ENCODE data around the gene MRPL20. TPM values are rescaled to one million over a fixed set of nuclear protein-coding genes. Genes with fewer than 3 reads are reported as not detected.
"Not testable (repeated sequence)": the region's sequence is repeated elsewhere in the genome, so short reads cannot be mapped to it uniquely, and the experiment has no call there.

The MRPL20 gene
- total RNA-seq, 1 experiment from 2014 or later = 110 TPM

DNA sequence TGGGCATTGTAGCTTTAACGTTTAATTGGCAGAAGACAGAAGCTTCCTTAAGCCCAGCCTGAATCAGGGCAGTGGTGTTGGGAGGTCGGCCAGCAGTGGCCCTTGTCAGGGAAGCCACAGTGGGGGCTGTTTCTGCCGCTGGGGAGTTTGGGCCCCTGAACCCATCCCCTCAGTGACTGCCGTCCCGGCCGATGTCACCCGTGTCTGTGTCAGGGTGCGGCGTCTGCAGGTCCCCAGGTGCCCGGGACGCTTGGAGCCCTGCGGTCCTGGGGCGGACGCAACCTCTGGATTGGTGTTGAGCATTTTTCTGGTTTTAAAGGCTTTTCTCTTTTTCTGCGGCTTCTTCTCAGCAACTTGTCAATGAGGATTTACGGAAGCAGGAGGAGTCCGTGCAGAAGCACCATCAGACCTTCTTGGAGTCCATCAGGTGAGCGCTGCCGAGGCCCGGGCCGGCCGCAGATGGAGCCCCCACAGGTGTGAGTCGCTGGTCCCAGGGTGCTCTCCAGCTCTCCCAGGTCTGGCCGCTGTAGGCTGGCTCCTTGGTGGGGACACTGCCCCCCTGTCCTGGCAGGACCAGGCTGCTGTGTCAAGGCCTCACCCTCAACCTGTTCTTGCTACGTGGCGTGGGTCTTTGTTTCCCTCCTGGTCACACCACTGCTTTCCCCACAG, 44.7 kb upstream of the MRPL20 start:
- no TSS peak for BruUV-seq (replicated peaks)
- intact Hi-C loops (cut with micrococcal nuclease; ENCODE audit: unreplicated experiment) = no loop called here
- no peaks in the 10 kb centered on the region for H3K9me3 Mint-ChIP-seq (ENCODE audit: unreplicated experiment)

DNA sequence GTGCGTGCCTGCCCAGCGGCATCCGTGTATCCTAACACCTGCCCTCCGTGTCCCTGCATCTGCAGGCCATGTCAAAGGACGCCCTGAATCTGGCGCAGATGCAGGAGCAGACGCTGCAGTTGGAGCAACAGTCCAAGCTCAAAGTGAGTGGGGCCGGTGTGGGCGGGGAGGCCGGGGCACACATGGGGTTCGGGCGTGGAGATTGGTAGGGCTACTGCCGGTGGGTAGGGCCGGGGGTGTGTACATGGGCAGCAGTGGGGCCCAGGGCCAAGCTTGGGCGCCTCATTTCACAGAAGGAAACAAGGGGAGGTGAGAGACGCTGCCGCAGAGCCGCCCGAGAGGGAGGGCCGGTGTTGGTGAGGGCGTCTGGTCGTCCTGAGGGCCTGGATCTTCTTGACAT, 43.5 kb upstream of the MRPL20 start:
- H3K4me3 ChIP-seq (ENCODE audit: low read depth, low read length); H3K36me3 Mint-ChIP-seq (ENCODE audit: insufficient read depth, unreplicated experiment); H3K9me3 Mint-ChIP-seq (ENCODE audit: unreplicated experiment); H3K27me3 Mint-ChIP-seq (ENCODE audit: insufficient read depth, unreplicated experiment); intact Hi-C loops (cut with micrococcal nuclease; ENCODE audit: unreplicated experiment); CTCF ChIA-PET; H3K4me1 Mint-ChIP-seq (ENCODE audit: low read depth, unreplicated experiment); H3K4me1 ChIP-seq; H3K4me3 Mint-ChIP-seq (ENCODE audit: unreplicated experiment); POLR2A ChIA-PET; DNase-seq; BruUV-seq (replicated peaks); H3K27ac Mint-ChIP-seq (ENCODE audit: unreplicated experiment); H3K27me3 ChIP-seq (replicated peaks; ENCODE audit: control insufficient read depth, insufficient read depth, low read length); H3K9me3 ChIP-seq; H3K36me3 ChIP-seq (ENCODE audit: control insufficient read depth, insufficient read depth, low read length): not testable (repeated sequence)

More for the DNA sequence above, 44.7 kb upstream of the MRPL20 start:
- POLR2A ChIA-PET = no interaction called here
- no peaks in the 10 kb centered on the region for H3K36me3 Mint-ChIP-seq (ENCODE audit: insufficient read depth, unreplicated experiment)
- CTCF ChIA-PET = no interaction called here
- no peaks in the 10 kb centered on the region for H3K4me1 ChIP-seq
- TF ChIP-seq, protein P1, sequence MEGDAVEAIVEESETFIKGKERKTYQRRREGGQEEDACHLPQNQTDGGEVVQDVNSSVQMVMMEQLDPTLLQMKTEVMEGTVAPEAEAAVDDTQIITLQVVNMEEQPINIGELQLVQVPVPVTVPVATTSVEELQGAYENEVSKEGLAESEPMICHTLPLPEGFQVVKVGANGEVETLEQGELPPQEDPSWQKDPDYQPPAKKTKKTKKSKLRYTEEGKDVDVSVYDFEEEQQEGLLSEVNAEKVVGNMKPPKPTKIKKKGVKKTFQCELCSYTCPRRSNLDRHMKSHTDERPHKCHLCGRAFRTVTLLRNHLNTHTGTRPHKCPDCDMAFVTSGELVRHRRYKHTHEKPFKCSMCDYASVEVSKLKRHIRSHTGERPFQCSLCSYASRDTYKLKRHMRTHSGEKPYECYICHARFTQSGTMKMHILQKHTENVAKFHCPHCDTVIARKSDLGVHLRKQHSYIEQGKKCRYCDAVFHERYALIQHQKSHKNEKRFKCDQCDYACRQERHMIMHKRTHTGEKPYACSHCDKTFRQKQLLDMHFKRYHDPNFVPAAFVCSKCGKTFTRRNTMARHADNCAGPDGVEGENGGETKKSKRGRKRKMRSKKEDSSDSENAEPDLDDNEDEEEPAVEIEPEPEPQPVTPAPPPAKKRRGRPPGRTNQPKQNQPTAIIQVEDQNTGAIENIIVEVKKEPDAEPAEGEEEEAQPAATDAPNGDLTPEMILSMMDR (IDR thresholded peaks at IDR 0.05; ENCODE audit: insufficient read depth in 1 of 2, low read depth in 1 of 2, low read length in 1 of 2, severe bottlenecking in 1 of 2, unreplicated experiment in 1 of 2) = no peak
- no peak overlapping the region for H3K4me3 ChIP-seq (ENCODE audit: low read depth, low read length)
- H3K4me3 Mint-ChIP-seq (ENCODE audit: unreplicated experiment) = no peak overlapping the region
- no peak overlapping the region for H3K27ac Mint-ChIP-seq (ENCODE audit: unreplicated experiment)
- DNase-seq = no peak
- no peaks in the 10 kb centered on the region for H3K9me3 ChIP-seq
- H3K36me3 ChIP-seq (ENCODE audit: control insufficient read depth, insufficient read depth, low read length) = no peaks in the 10 kb centered on the region
- H3K27me3 ChIP-seq (replicated peaks; ENCODE audit: control insufficient read depth, insufficient read depth, low read length) = no peaks in the 10 kb centered on the region
- peaks cover 8% of the 10 kb centered on the region for H3K4me1 Mint-ChIP-seq (ENCODE audit: low read depth, unreplicated experiment)
- no peaks in the 10 kb centered on the region for H3K27me3 Mint-ChIP-seq (ENCODE audit: insufficient read depth, unreplicated experiment)

DNA sequence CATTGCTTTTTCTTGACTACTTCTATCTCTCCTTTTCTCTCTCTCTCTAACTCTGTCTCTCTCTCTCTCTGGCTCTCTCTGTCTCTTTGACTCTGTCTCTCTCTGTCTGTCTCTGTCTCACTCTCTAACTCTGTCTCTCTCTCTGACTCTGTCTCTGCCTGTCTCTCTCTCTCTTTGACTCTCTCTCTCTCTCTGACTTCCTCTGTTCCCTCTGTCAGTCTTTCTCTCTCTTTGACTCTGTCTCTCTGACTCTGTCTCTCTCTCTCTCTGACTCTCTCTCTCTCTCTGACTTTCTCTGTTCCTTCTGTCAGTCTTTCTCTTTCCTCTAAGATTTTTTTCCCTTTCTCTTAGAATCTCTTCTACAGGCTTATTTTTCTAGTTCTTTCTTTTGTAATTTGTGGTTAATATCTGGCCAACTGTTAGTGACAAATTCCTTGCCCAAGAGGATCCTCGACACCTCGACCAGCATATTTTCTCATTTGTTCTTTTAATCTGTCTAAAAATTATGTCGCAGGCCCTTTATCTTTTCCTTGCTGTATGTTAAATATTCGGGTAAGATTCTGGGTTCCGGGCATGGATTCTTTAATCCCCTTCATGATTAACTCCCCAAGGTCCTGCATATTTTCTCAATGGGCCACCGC, 42.1 kb upstream of the MRPL20 start, which contains the start of gene ATAD3C:
ATAD3C (plus strand) TSS at position 591 of the 641 bp plus-strand sequence. CDS start 995 bp downstream, outside the sequence.
- ChIA-PET POLR2A (no interaction called here), CTCF (no interaction called here)
- Mint-ChIP-seq H3K36me3 (ENCODE audit: insufficient read depth, unreplicated experiment) (peaks cover under 1% of the 10 kb centered on the region), H3K9me3 (ENCODE audit: unreplicated experiment) (no peaks in the 10 kb centered on the region), H3K4me1 (ENCODE audit: low read depth, unreplicated experiment) (peaks cover 8% of the 10 kb centered on the region), H3K27ac (ENCODE audit: unreplicated experiment) (no peak within 1 kb of the TSS), H3K27me3 (ENCODE audit: insufficient read depth, unreplicated experiment) (no peaks in the 10 kb centered on the region), H3K4me3 (ENCODE audit: unreplicated experiment) (no peak within 1 kb of the TSS)
- intact Hi-C loops (cut with micrococcal nuclease; ENCODE audit: unreplicated experiment) = no loop called here
- Histone ChIP-seq H3K9me3 (no peaks in the 10 kb centered on the region), H3K27me3 (replicated peaks; ENCODE audit: control insufficient read depth, insufficient read depth, low read length) (no peaks in the 10 kb centered on the region), H3K4me1 (no peaks in the 10 kb centered on the region), H3K4me3 (ENCODE audit: low read depth, low read length) (no peak within 1 kb of the TSS), H3K36me3 (ENCODE audit: control insufficient read depth, insufficient read depth, low read length) (no peaks in the 10 kb centered on the region)
- no peak for DNase-seq
- no TSS peak for BruUV-seq (replicated peaks)
- TF ChIP-seq, protein P1 (IDR thresholded peaks at IDR 0.05; ENCODE audit: insufficient read depth in 1 of 2, low read depth in 1 of 2, low read length in 1 of 2, severe bottlenecking in 1 of 2, unreplicated experiment in 1 of 2) = no peak

DNA sequence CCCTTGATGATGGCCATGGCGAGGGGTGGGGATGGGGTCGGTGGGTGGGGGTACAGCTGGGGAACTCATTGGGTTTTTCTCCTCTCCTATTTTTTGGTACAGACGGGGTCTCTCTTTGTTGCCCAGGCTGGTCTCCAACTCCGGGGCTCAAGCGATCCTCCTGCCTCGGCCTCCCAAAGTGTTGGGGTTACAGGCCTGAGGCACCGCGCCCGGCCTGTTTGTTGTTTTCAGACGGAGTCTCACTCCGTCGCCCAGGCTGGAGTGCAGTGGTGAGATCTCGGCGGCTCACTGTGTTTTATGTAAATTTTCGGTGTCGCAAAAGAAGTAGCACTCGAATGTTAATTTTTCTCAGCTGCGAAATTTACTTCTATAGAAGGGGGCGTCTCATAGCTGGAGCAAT, 39.5 kb upstream of the MRPL20 start:
- H3K36me3 Mint-ChIP-seq (ENCODE audit: insufficient read depth, unreplicated experiment); H3K4me3 ChIP-seq (ENCODE audit: low read depth, low read length); intact Hi-C loops (cut with micrococcal nuclease; ENCODE audit: unreplicated experiment); H3K4me3 Mint-ChIP-seq (ENCODE audit: unreplicated experiment); H3K4me1 ChIP-seq; H3K27me3 ChIP-seq (replicated peaks; ENCODE audit: control insufficient read depth, insufficient read depth, low read length); POLR2A ChIA-PET; H3K27ac Mint-ChIP-seq (ENCODE audit: unreplicated experiment); H3K4me1 Mint-ChIP-seq (ENCODE audit: low read depth, unreplicated experiment); BruUV-seq (replicated peaks); H3K9me3 Mint-ChIP-seq (ENCODE audit: unreplicated experiment); H3K36me3 ChIP-seq (ENCODE audit: control insufficient read depth, insufficient read depth, low read length); DNase-seq; H3K27me3 Mint-ChIP-seq (ENCODE audit: insufficient read depth, unreplicated experiment); H3K9me3 ChIP-seq: not testable (repeated sequence)
- CTCF ChIA-PET = interaction anchor here (0.7 kb wide), 1 partner anchor 63 kb away, joined by 3 read pairs; no protein-coding TSS in a partner anchor
